NCI-H2081 (cell line): ENCODE data around the gene ZNF672.

ENCODE experiments used
- DNase-seq, 2 experiments: peaks; one replicate each; lab custom pipeline; 2025; lab: John Stamatoyannopoulos, UW

ZNF672 gene

GRCh38 chr1:248890549-248891498 is 52.8 kb downstream of the ZNF672 start:
- no peak for DNase-seq

DNA sequence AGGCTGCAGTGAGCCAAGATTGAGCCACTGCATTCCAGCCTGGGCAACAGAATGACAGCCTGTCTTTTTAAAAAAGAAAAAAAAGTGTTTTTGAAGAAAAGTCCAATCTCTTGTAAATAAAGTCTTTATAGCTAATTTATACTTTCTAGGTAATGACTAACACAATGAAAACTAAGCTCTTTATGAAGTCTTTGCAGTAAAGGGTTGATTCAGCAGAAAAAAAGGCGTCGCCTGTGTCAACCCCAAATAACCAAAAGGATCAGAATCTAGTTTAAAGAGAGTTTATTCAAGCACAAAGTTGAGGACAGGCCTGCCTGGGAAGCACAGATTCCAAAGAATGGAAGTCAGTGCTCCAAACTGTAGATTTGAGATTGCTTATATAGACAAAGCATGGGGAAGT is 53.7 kb downstream of the ZNF672 start:
- DNase-seq: no peak

GRCh38 chr1:248892590-248892989 is 54.6 kb downstream of the ZNF672 start:
- DNase-seq: no peak

- DNase-seq: no peak
These were observed 56.8 kb downstream of the ZNF672 start for GRCh38 chr1:248894837-248895236.

DNA sequence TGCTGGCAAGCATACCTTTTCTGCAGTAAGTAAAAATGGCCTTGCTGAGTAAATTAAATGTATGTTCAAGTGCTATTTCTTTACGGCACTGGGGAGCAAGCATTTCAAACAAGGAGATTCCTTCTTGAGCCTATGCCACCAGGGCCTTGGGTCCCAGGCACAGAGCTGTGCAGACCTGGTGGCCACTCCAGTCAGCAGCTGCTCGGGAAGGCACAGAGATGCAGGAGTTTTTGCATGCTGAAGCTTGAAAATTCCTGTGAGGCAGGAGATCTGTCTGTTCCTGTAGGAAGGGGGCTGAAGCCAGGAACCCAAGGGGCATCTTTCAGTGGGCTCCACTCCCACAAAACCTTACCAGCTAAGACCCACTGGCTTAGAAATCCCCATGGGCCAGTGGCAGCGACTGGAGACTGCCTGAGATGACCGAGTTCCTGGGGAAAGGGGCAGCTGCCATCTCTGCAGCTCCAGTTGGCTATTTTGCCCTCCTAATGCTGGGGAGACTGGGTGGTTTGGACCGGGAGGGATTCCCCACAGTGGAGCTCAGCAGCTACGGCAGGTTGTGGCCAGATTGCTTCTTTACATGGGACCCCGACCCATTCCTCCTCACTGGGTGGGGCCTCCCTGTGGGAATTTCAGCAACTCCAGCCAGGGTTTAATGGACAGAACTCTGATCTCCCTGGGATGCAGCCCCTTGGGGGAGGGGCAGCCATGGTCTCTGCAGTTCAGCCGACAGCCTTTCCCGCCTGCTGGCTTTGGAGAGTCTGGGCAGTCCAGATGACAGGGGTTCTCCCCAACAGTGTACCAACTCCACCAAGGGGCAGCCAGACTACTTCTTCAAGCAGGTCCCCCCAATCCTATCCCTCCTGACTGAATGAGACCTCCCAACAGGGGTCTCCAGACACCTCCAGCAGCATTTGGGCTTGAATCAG is 59.7 kb downstream of the ZNF672 start:
- DNase-seq: no peak
